Fibroblast of gingiva (primary cell): ENCODE measurements around the gene RGR.

Experiments used
- DNase-seq: peaks from one replicate; pipeline ENCODE4 v3.0.0-alpha.2; 2011; ENCODE audit warnings: low read depth

The RGR gene, protein sequence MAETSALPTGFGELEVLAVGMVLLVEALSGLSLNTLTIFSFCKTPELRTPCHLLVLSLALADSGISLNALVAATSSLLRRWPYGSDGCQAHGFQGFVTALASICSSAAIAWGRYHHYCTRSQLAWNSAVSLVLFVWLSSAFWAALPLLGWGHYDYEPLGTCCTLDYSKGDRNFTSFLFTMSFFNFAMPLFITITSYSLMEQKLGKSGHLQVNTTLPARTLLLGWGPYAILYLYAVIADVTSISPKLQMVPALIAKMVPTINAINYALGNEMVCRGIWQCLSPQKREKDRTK

GRCh38 chr10:84244651-84245270 lies at the start of gene RGR:
TSS of gene RGR (plus strand) at chr10:84245053. CDS start at chr10:84245091, 38 bp downstream.
- DNase-seq: no peak

DNA sequence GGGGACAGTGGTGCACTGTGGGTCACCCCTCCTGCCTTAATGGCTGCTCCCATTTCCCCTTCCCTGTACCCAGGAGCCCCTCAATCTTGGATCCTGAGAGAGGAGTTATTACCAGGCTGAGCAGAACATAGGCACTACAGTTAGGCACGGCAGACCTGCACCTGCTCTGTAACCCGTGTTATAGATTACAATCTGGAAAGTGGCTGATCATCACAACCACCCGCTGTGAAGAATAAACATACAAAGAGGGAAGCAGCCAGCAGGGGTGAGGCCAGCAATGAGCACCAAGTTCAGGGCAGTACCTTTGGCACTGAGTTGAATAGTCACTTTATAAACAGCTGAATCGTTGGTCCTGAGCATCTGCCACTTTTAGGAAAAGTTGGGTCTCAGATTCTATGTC lies 48.8 kb upstream of the RGR start:
- no peak for DNase-seq

GRCh38 chr10:84196941-84197340 lies 47.9 kb upstream of the RGR start:
- DNase-seq: no peak

DNA sequence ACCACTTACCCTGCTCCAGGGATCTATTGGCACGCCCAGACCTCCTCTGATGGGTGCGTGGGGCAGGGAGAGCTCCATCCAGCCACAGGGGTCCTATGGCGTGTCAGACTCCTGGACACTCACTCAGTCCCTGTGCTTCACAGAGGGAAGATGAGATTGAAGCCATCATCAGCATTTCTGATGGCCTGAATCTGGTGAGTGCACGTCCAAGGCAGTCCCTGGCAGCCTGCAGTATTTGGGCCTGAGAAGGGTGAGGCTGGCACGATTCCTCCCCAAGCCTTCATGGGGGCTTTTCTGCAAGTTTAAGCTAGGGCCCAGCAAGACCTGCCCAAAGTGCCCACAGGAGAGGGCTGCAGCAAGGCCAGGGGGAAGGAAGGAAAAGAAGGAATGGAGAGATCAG lies 47.2 kb upstream of the RGR start:
- no peak for DNase-seq

GRCh38 chr10:84198206-84198915 lies 46.5 kb upstream of the RGR start:
- no peak for DNase-seq

- DNase-seq: no peak
These were observed 44.2 kb upstream of the RGR start for GRCh38 chr10:84200537-84201243.

- DNase-seq: no peak
These were observed 43.6 kb upstream of the RGR start for GRCh38 chr10:84201244-84201606.

DNA sequence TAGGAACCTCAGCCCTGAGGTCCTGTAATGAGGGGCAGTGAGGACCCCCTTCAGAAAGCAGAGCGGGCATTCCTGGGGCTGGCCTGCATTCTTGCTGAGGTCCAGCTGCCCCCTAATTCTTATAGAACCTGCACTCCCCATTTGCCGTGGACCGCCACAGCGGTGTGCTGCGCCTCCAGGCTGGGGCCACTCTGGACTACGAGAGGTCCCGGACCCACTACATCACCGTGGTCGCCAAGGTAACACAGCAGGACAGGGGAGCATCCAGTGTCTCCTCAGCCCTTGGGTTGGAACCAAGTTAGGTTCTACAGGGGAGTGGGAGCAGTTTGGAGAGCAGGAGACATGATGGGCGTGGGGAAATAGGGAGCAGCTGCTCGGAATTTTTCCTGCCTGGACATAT lies 43.2 kb upstream of the RGR start:
- no peak for DNase-seq

GRCh38 chr10:84202349-84202748 lies 42.5 kb upstream of the RGR start:
- no peak for DNase-seq

- no peak for DNase-seq
These were observed 40.7 kb upstream of the RGR start for GRCh38 chr10:84204122-84204521.

DNA sequence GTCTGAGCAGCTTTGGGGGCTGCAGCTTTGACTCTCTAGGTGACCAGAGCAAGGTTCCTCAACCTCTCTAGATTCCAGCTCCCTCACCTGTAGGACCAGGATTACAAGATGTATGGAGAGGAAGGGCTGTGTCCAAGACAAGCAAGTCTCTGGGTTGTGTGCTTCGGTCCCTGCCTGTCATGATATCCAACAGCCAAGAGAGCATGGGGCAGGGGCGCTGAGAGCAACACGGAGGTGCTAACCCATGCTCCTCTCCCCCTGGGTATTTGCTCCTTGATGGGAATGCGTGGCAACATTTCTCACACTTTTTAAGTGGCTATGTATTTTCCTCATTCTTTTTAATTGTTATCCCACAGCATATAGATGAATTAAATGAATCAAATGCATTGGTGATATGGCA lies 40.2 kb upstream of the RGR start:
- DNase-seq: no peak

DNA sequence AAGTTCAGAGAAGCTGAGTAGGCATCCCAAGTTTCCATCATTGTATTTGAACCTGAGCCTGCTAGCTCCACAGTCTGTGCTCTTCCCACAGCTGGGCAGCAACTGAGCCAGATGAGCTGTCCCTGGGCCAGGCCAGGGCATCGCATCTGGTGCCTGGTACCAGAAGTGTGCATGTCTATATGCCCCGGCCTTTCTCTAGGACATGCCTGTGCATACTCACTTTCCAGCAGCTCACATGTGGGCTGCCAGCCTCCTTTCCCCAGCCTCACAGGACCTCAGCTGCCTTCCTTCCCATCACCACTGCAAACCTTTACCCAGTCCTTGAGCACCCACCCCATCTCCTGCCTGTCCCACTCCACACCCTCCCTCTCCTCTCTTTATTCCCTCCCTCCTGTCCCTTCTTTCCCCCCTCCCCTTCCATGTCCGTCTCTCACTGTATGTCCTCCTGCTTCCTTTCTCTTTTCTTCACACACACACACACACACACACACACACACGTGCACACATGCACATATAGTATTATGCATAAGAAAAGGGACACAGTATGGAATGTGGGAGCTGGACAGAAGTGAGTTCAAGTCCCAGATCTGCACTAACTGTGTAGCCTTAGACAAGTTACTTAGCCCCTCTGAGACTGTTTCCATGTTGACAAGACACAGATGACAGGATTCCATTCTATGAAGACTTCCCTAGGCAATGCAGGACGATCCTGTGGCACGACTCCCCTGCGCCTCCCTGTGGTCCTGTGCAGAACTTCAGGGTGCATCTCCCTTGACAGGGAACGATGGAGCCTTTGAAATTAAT lies 39.6 kb upstream of the RGR start:
- DNase-seq: peak; percentile 16

DNA sequence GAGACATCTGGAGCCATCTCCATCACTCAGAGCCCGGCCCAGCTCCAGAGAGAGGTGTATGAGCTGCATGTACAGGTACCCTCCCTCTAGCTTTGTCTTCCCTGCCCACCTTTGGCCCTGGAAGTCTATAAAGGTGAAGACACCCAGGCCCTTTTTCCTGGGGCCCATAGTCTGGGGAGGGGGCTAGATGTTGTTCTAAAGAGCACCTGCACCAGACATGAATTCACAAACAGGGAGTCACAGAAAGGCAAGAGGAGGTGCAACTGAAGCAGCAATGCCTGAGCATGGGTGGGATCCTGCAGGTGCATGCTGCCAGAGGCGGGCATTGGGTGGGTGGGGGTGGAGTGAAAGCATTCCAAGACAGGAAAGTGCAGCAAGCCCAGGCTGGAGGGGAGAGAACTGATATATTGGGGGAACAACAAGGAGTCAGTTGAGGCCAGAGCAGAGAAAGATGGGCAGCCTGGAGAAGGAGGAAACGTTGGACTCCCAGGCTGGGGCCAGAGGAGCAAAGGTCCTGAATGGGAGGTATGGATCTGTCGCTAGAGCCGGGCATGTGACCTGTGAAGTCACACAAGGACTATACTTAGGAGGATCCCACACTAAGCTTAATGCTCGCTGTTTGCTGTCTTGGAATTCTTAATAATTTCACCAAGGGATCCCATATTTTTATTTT lies 38.9 kb upstream of the RGR start:
- no peak for DNase-seq

GRCh38 chr10:84208023-84208422 lies 36.8 kb upstream of the RGR start:
- DNase-seq: no peak

DNA sequence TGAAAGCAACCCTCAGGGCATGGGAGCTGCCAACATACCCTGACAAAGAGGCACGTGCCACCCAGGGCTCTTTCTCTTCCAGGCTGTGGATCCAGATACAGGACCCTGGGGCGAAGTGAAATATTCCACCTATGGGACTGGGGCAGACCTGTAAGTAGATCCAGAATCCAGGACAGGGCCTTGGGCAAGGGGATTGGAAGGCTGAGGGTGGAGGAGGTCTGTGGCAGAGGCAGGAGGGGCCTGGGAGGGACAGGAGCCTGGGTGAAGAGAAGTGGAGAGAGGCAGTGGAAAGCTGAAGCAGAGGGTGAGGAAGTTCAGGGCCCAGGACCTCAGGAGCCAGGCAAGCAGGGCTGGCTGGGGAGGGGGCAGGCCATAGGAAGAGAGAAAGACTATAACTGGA lies 33.3 kb upstream of the RGR start:
- no peak for DNase-seq

- DNase-seq: no peak
These were observed 32.8 kb upstream of the RGR start for GRCh38 chr10:84212014-84212413.

GRCh38 chr10:84213076-84213475 lies 31.8 kb upstream of the RGR start:
- no peak for DNase-seq

DNA sequence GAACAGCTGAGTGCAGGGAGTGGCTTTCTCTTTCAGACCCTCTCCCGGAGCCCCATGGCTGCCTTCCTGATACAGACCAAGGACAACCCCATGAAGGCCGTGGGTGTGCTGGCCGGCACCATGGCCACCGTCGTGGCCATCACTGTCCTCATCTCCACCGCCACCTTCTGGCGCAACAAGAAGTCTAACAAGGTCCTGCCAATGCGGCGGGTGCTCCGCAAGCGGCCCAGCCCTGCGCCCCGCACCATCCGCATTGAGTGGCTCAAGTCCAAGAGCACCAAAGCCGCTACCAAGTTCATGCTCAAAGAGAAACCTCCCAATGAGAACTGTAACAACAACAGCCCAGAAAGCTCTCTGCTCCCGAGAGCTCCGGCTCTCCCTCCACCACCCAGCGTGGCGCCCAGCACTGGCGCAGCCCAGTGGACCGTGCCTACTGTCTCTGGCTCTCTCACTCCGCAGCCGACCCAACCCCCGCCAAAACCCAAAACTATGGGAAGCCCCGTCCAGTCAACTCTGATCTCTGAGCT lies 30.7 kb upstream of the RGR start:
- DNase-seq: no peak

DNA sequence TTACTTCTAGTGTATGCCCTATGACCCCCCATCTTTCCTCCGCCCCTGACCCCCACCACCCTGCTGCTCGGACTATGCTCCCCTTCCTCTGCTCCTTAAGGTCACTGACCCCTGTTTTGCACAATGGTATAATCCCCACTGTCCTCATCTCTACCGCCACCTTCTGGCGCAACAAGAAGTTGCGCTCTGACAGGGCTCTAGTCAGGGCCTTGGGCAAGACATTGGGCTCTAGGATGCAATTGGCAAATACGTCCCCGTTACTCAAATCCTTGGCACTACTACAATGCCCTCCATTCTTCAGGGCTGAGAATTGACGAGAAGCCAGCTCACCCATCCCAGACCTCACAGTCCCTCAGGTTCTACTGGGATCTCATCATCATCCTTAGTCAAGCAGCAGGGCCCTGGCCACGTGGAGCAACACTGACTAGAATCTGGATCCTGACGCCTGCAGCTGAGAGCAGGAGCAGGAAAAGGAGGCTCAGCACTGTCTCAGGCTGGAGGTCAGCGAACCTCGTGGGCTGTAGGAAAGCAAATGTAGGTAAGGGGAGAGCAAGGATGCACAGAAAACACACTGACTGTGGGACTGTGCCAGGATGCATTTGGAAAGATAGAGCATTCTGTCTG lies 30.1 kb upstream of the RGR start:
- DNase-seq: no peak

DNA sequence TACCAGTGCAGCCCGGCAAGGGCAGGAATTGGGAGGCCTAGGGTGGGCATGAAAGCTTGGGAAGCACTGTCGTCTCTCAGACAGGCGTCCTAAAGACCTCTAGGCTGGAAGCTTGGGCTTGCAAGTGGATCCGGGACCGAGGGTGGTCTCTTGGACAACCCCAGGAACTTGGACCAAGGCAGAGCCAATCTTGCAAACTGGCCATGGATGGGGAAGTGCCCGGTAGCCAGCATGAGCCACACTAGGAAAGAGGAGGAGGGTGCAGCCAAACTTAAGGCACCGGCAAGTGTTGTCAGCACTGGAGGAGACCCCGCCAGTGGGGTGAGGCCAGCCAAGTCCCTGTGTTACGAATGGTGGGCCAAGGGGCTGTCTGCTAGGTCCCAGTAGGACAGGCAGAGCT lies 28.0 kb upstream of the RGR start:
- DNase-seq: no peak

- DNase-seq: no peak
These were observed 27.1 kb upstream of the RGR start for GRCh38 chr10:84217746-84218145.
